Bronchial epithelial cell (primary cell): ENCODE data around the gene STXBP5. TPM values are rescaled to one million over a fixed set of nuclear protein-coding genes. Genes with fewer than 3 reads are reported as not detected.

ENCODE experiments used
- DNase-seq: peaks from one replicate; pipeline ENCODE4 v3.0.0-alpha.2; 2010; ENCODE audit warnings: low read depth
- FAIRE-seq: peaks from 2 replicates; lab custom pipeline; 2011; peaks lifted over from hg19 to GRCh38; lab: Jason Lieb, UNC
- H3K27me3 ChIP-seq: 2 replicates; pipeline ENCODE4 v1.5.1; 2011; ENCODE audit warnings: low read length; ENCODE audit not compliant: control insufficient read depth, insufficient read depth
- H3K36me3 ChIP-seq: 2 replicates; pipeline ENCODE4 v1.5.1; 2011; ENCODE audit warnings: low read length; ENCODE audit not compliant: control insufficient read depth, insufficient read depth
- H3K4me3 ChIP-seq: 2 replicates; pipeline ENCODE4 v1.5.1; 2011; ENCODE audit warnings: mild to moderate bottlenecking, low read depth, low read length, control low read depth
- CTCF ChIP-seq: IDR thresholded peaks from 2 replicates; pipeline ENCODE4 v1.5.1; 2011; ENCODE audit warnings: mild to moderate bottlenecking, moderate library complexity, low read length, control low read depth, inconsistent platforms; ENCODE audit not compliant: insufficient read depth, severe bottlenecking
- total RNA-seq: library from RNA; depleted of rRNA; stranded (reverse); fragments of >200 nt; gene quantifications from 2 replicates; pipeline ENCODE4 v1.2.1, GENCODE V29; 2014

Gene STXBP5
- total RNA-seq, 1 donor from 2014 or later: 19.2 TPM

- no peak for TF ChIP-seq CTCF
- Histone ChIP-seq H3K36me3 (no peaks in the 10 kb centered on the region), H3K27me3 (no peaks in the 10 kb centered on the region), H3K4me3 (no peak overlapping the region)
- no peak for DNase-seq
- FAIRE-seq: no peak
These were observed 234.7 kb downstream of the STXBP5 start for GRCh38 chr6:147438758-147439528.
